Right atrium auricular region (tissue), 2 donors: ENCODE measurements around the gene OR2J1. TPM values are rescaled to one million over a fixed set of nuclear protein-coding genes. Genes with fewer than 3 reads are reported as not detected.
A peak's percentile ranks its signal among the peaks of the same experiment; 100 is the strongest.

Experiments used
- DNase-seq: peaks from one replicate; pipeline ENCODE4 v3.0.0-alpha.2; 2019; ENCODE audit warnings: low spot score
- H3K27ac ChIP-seq, 2 donors: fragments of 200-600 bp; sonication (generic); 1 replicate in 1 of 2; 2 replicates in 1 of 2; pipeline ENCODE4 v1.5.1; 2016 to 2019
- H3K27me3 ChIP-seq, 2 donors: fragments of 200-600 bp; sonication (generic); one replicate each; pipeline versions ENCODE4 v1.5.1 to v1.6.0; 2017 to 2019
- H3K36me3 ChIP-seq: fragments of 200-600 bp; sonication (generic); one replicate; pipeline ENCODE4 v1.5.1; 2016
- H3K4me1 ChIP-seq, 2 donors: fragments of 200-600 bp; sonication (generic); one replicate each; pipeline versions ENCODE4 v1.5.1 to v1.6.0; 2017 to 2019
- H3K4me3 ChIP-seq, 2 donors: fragments of 200-600 bp; sonication (generic); 1 replicate in 1 of 2; 2 replicates in 1 of 2; pipeline ENCODE4 v1.5.1; 2017 to 2019; ENCODE audit warnings: mild to moderate bottlenecking in 1 of 2, moderate library complexity in 1 of 2
- H3K9me3 ChIP-seq, 2 donors: fragments of 200-600 bp; sonication (generic); one replicate each; pipeline ENCODE4 v1.5.1; 2019
- total RNA-seq, 2 donors: library from RNA; depleted of rRNA; stranded (reverse); fragments of >200 nt; gene quantifications; one replicate each; pipeline ENCODE4 v1.1.0, GENCODE V29; 2016
- TF ChIP-seq, protein P1 (sequence below), 2 donors: fragments of 200-600 bp; sonication (generic); IDR thresholded peaks; one replicate each; pipeline ENCODE4 v1.5.1; 2019; ENCODE audit warnings: antibody characterized with exemption in 2 of 2

OR2J1 gene
- not detected for total RNA-seq

GRCh38 chr6:29099190-29099589 lies at the start of gene OR2J1:
Gene OR2J1, plus strand, starts transcription at chr6:29099490. Its CDS starts 1,453 bp downstream, at chr6:29100943.
- H3K4me3 ChIP-seq, result no peak within 1 kb of the TSS
- H3K36me3 ChIP-seq, result no peaks in the 10 kb centered on the region
- no peaks in the 10 kb centered on the region for H3K4me1 ChIP-seq
- TF ChIP-seq, protein P1, sequence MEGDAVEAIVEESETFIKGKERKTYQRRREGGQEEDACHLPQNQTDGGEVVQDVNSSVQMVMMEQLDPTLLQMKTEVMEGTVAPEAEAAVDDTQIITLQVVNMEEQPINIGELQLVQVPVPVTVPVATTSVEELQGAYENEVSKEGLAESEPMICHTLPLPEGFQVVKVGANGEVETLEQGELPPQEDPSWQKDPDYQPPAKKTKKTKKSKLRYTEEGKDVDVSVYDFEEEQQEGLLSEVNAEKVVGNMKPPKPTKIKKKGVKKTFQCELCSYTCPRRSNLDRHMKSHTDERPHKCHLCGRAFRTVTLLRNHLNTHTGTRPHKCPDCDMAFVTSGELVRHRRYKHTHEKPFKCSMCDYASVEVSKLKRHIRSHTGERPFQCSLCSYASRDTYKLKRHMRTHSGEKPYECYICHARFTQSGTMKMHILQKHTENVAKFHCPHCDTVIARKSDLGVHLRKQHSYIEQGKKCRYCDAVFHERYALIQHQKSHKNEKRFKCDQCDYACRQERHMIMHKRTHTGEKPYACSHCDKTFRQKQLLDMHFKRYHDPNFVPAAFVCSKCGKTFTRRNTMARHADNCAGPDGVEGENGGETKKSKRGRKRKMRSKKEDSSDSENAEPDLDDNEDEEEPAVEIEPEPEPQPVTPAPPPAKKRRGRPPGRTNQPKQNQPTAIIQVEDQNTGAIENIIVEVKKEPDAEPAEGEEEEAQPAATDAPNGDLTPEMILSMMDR (IDR thresholded peaks at IDR 0.05), result no peak
- no peak for DNase-seq
- no peaks in the 10 kb centered on the region for H3K9me3 ChIP-seq
- H3K27me3 ChIP-seq, result no peaks in the 10 kb centered on the region
- H3K27ac ChIP-seq, result no peak within 1 kb of the TSS

- Histone ChIP-seq H3K4me3 (no peak overlapping the region), H3K27me3 (no peaks in the 10 kb centered on the region), H3K4me1 (no peaks in the 10 kb centered on the region), H3K27ac (no peak overlapping the region), H3K36me3 (no peaks in the 10 kb centered on the region), H3K9me3 (no peaks in the 10 kb centered on the region)
- TF ChIP-seq, protein P1 (IDR thresholded peaks at IDR 0.05), result no peak
- DNase-seq, result no peak
These were observed 47.6 kb upstream of the OR2J1 start for GRCh38 chr6:29051680-29052079.

DNA sequence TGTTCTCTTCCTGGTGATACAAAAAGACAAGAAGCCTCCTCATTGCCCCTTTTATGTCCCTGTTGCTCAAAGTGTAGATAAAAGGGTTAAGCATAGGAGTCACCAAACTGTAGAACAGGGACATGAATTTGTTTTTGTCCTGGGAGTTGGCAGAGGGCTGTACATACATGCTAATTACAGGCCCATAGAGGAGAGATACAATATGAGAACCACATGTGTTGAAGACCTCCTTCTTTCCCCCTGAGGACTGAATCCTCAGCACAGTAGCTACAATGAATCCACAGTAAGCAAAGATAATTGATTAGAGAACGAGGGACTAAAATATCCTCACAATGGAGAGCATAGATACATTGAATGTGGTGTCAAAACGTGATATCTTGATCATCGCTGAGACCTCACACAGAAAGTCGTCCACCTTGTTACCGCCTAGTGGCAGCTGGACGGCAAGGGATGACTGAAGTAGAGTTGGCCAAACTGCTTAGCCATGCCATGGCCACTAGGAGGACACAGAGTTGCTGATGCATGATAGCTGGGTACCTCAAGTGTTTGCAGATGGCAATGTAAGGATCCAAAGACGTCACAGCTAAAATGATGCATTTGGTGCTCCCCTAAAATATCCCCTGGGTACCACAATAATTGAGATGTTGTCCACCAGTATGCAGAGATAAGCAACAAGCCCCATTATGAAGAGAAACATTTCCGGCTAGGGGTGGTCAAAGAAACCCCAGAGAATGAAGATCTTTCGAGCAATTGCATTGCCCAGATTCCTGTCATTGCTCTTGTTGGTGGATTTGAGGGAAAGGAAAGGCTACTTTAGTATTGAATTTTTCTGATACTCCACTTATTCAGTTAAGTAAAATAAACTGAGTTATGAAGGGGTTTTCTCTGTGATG lies 27.2 kb upstream of the OR2J1 start:
- Histone ChIP-seq H3K9me3 (no peaks in the 10 kb centered on the region), H3K36me3 (no peaks in the 10 kb centered on the region), H3K27me3 (no peaks in the 10 kb centered on the region), H3K4me1 (no peaks in the 10 kb centered on the region), H3K27ac (no peak overlapping the region), H3K4me3 (no peak overlapping the region)
- DNase-seq, result no peak
- TF ChIP-seq, protein P1 (IDR thresholded peaks at IDR 0.05), result peak in 1 of 2 donors; percentile 29

DNA sequence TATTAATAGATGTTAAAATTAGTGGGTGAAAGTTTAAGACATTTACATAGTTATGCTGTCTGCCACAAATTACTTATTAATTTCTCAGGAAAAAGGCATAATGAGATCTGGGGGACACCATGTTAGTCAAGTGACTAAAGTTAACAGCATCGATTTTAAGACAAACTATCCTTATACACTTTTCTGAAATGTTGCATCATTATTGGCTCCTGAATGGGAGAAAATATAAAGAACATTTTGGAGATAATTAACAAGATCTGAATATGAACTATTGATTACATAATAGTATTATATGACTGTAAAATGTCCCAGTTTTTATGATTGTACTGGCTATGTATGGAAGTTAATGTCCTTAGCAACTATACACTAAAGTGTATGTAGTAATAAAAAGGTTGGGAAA lies 20.1 kb upstream of the OR2J1 start:
- H3K27me3 ChIP-seq, result no peaks in the 10 kb centered on the region
- TF ChIP-seq, protein P1 (IDR thresholded peaks at IDR 0.05), result no peak
- H3K27ac ChIP-seq, result no peak overlapping the region
- H3K4me1 ChIP-seq, result no peaks in the 10 kb centered on the region
- no peak for DNase-seq
- no peak overlapping the region for H3K4me3 ChIP-seq
- H3K36me3 ChIP-seq, result no peaks in the 10 kb centered on the region
- no peaks in the 10 kb centered on the region for H3K9me3 ChIP-seq

DNA sequence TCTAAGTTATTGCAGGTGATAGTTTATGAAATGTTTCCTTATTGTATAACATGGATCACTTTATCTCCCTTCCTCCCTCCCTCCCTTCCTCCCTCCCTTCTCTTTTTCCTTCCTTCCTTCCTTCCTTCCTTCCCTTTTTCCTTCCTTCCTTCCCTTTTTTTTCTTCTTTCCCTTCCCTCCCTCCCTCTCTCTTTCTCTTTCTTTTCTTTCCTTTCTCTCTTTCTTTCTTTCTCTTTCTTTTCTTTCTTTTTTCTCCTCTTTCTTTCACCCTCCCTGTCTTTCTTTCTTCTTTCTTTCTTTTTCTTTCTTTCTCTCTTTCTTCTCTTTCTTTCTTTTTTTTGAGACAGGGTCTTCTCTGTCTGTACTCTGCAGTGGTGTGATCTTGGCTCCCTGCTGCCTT lies 18.0 kb upstream of the OR2J1 start:
- Histone ChIP-seq H3K27me3 (no peaks in the 10 kb centered on the region), H3K27ac (no peak overlapping the region), H3K9me3 (no peaks in the 10 kb centered on the region), H3K4me1 (no peaks in the 10 kb centered on the region), H3K4me3 (no peak overlapping the region), H3K36me3 (no peaks in the 10 kb centered on the region)
- DNase-seq, result no peak
- TF ChIP-seq, protein P1 (IDR thresholded peaks at IDR 0.05), result no peak
